ENCODE measurements around the gene TMEM225B. TPM values are rescaled to one million over a fixed set of nuclear protein-coding genes. Genes with fewer than 3 reads are reported as not detected.

TMEM225B gene
- total RNA-seq, 2 experiments from 2014 or later, result 1.0 TPM

DNA sequence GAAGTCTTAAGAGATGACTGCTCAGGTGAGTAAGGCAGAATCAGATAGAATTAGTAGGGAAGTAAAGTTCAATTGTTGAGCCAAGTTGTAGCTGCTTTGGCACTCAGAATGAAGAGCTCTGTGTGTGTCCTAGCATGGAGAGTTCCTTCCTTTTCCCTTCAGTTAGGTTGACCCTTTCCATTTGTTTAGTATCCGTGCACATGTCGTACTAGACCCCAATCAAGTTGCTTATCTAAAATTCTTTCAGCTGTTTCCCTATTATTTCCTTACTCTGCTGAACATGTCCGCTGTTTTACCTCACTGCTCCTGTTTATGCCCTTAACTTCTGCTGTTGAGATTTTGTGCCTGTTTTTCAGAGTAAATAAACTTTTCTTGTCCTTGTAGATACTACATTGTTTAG is 26.3 kb upstream of the TMEM225B start:
- DNase-seq (no peak), ATAC-seq (ENCODE audit: poor library complexity) (no peak)
- no peaks in the 10 kb centered on the region for H3K27me3 Mint-ChIP-seq
- H3K9me3 ChIP-seq (ENCODE audit: control insufficient read depth in 1 of 2, insufficient read depth in 1 of 2, low read length in 2 of 2), result no peaks in the 10 kb centered on the region
- CTCF ChIA-PET, result no interaction called here
- no peak overlapping the region for H3K4me3 Mint-ChIP-seq
- no peak overlapping the region for H3K27ac ChIP-seq (ENCODE audit: low read depth in 1 of 2, low read length in 2 of 2)
- H3K9me3 Mint-ChIP-seq, result no peaks in the 10 kb centered on the region
- TF ChIP-seq, protein P1, sequence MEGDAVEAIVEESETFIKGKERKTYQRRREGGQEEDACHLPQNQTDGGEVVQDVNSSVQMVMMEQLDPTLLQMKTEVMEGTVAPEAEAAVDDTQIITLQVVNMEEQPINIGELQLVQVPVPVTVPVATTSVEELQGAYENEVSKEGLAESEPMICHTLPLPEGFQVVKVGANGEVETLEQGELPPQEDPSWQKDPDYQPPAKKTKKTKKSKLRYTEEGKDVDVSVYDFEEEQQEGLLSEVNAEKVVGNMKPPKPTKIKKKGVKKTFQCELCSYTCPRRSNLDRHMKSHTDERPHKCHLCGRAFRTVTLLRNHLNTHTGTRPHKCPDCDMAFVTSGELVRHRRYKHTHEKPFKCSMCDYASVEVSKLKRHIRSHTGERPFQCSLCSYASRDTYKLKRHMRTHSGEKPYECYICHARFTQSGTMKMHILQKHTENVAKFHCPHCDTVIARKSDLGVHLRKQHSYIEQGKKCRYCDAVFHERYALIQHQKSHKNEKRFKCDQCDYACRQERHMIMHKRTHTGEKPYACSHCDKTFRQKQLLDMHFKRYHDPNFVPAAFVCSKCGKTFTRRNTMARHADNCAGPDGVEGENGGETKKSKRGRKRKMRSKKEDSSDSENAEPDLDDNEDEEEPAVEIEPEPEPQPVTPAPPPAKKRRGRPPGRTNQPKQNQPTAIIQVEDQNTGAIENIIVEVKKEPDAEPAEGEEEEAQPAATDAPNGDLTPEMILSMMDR (IDR thresholded peaks at IDR 0.05), result no peak
- H3K4me1 Mint-ChIP-seq (ENCODE audit: low read depth), result no peaks in the 10 kb centered on the region
- H3K36me3 ChIP-seq (ENCODE audit: insufficient read depth, low read length), result peaks cover 40% of the 10 kb centered on the region
- POLR2A ChIA-PET, result interaction anchor here (0.9 to 2.1 kb wide), 2 partner anchors 14 to 53 kb away, joined by 3 to 7 read pairs; partner anchors contain the start of gene ZNF655
- no peaks in the 10 kb centered on the region for H3K27me3 ChIP-seq (ENCODE audit: control insufficient read depth in 1 of 2, insufficient read depth in 2 of 2, low read length in 2 of 2)
- peak overlapping the region; percentile 32 for H3K27ac Mint-ChIP-seq
- H3K36me3 Mint-ChIP-seq (ENCODE audit: low read depth), result peaks cover 57% of the 10 kb centered on the region
- H3K4me1 ChIP-seq (ENCODE audit: insufficient read depth, low read length), result no peaks in the 10 kb centered on the region
- H3K4me3 ChIP-seq (ENCODE audit: low read length), result no peak overlapping the region
- intact Hi-C loops (cut with DNase I, micrococcal nuclease), result no loop called here

DNA sequence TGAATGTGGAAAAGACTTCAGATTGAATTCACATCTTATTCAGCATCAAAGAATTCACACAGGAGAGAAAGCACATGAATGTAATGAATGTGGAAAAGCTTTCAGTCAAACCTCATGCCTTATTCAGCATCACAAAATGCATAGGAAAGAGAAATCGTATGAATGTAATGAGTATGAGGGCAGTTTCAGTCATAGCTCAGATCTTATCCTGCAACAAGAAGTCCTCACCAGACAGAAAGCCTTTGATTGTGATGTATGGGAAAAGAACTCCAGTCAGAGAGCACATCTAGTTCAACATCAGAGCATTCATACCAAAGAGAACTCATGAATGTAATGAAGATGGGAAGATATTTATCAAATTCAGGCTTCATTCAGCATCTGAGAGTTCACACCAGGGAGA is 24.8 kb upstream of the TMEM225B start:
- Histone ChIP-seq H3K4me3 (ENCODE audit: low read length) (no peak overlapping the region), H3K36me3 (ENCODE audit: insufficient read depth, low read length) (peaks cover 39% of the 10 kb centered on the region), H3K27ac (ENCODE audit: low read depth in 1 of 2, low read length in 2 of 2) (no peak overlapping the region), H3K9me3 (ENCODE audit: control insufficient read depth in 1 of 2, insufficient read depth in 1 of 2, low read length in 2 of 2) (no peaks in the 10 kb centered on the region), H3K27me3 (ENCODE audit: control insufficient read depth in 1 of 2, insufficient read depth in 2 of 2, low read length in 2 of 2) (no peaks in the 10 kb centered on the region), H3K4me1 (ENCODE audit: insufficient read depth, low read length) (no peaks in the 10 kb centered on the region)
- H3K9me3 Mint-ChIP-seq, result no peaks in the 10 kb centered on the region
- POLR2A ChIA-PET, result no interaction called here
- H3K27me3 Mint-ChIP-seq, result no peaks in the 10 kb centered on the region
- ATAC-seq (ENCODE audit: poor library complexity) (no peak), DNase-seq (no peak)
- peak overlapping the region; percentile 9 for H3K27ac Mint-ChIP-seq
- TF ChIP-seq, protein P1 (IDR thresholded peaks at IDR 0.05), result no peak
- H3K4me1 Mint-ChIP-seq (ENCODE audit: low read depth), result peaks cover 6% of the 10 kb centered on the region
- H3K4me3 Mint-ChIP-seq, result no peak overlapping the region
- peaks cover 48% of the 10 kb centered on the region for H3K36me3 Mint-ChIP-seq (ENCODE audit: low read depth)
- CTCF ChIA-PET, result no interaction called here
- intact Hi-C loops (cut with DNase I, micrococcal nuclease), result no loop called here

DNA sequence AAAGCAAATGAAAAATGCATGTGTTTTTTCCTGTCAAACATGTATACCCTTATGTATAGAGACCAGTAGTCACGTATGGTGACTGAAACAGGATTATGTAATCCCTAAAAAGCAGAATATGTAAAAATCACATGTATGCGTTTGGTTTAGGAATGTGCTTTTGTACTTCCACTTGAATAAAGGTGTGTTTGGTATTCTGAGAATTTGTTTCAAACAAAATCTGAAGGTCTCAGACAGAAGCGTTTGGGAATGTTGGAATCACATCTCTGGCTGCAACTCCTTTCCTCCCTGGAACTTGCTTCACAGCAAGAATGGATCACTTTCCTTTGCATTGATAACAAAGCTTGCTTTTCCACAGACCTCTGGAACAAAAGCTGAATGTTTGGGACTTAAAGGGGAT is 21.8 kb upstream of the TMEM225B start:
- ChIA-PET CTCF (no interaction called here), POLR2A (no interaction called here)
- peaks cover 28% of the 10 kb centered on the region for H3K36me3 Mint-ChIP-seq (ENCODE audit: low read depth)
- no peak overlapping the region for H3K4me3 Mint-ChIP-seq
- Histone ChIP-seq H3K4me1 (ENCODE audit: insufficient read depth, low read length) (peaks cover 14% of the 10 kb centered on the region), H3K4me3 (ENCODE audit: low read length) (no peak overlapping the region), H3K27ac (ENCODE audit: low read depth in 1 of 2, low read length in 2 of 2) (no peak overlapping the region), H3K36me3 (ENCODE audit: insufficient read depth, low read length) (peaks cover 12% of the 10 kb centered on the region), H3K27me3 (ENCODE audit: control insufficient read depth in 1 of 2, insufficient read depth in 2 of 2, low read length in 2 of 2) (no peaks in the 10 kb centered on the region), H3K9me3 (ENCODE audit: control insufficient read depth in 1 of 2, insufficient read depth in 1 of 2, low read length in 2 of 2) (no peaks in the 10 kb centered on the region)
- no peaks in the 10 kb centered on the region for H3K27me3 Mint-ChIP-seq
- intact Hi-C loops (cut with DNase I, micrococcal nuclease), result no loop called here
- TF ChIP-seq, protein P1 (IDR thresholded peaks at IDR 0.05), result no peak
- peaks cover 24% of the 10 kb centered on the region for H3K4me1 Mint-ChIP-seq (ENCODE audit: low read depth)
- peak overlapping the region; percentile 55 for H3K27ac Mint-ChIP-seq
- H3K9me3 Mint-ChIP-seq, result no peaks in the 10 kb centered on the region
- DNase-seq, result no peak
- ATAC-seq (ENCODE audit: poor library complexity), result no peak
